ENCODE measurements around the gene ACSF2. TPM values are rescaled to one million over a fixed set of nuclear protein-coding genes. Genes with fewer than 3 reads are reported as not detected.

ACSF2 gene
- total RNA-seq, 1 experiment from 2014 or later: 12.2 TPM

- Mint-ChIP-seq H3K4me3 (peak overlapping the region in 1 of 2 experiments; percentile 26; a peak in 2 of 5 replicates), H3K4me1 (peaks cover 16 to 20% of the 10 kb centered on the region in 2 experiments), H3K36me3 (ENCODE audit: insufficient read depth in 1 of 3, low read depth in 3 of 3) (peaks cover under 1 to 7% (median under 1%) of the 10 kb centered on the region in 3 experiments; a peak in 6 of 7 replicates), H3K27me3 (ENCODE audit: low read depth) (peaks cover 21% of the 10 kb centered on the region), H3K9me3 (peaks cover 9 to 11% of the 10 kb centered on the region in 2 experiments), H3K27ac (no peak overlapping the region)
- Histone ChIP-seq H2BK120ac (ENCODE audit: low read depth, low read length, poor library complexity, severe bottlenecking) (no peak overlapping the region), H4K20me1 (ENCODE audit: control insufficient read depth, insufficient read depth, insufficient read length) (no peaks in the 10 kb centered on the region), H3K4me1 (ENCODE audit: insufficient read depth, low read length) (no peaks in the 10 kb centered on the region; the same call in 1 of the 2 replicates), H4K5ac (ENCODE audit: insufficient read length, low read depth, low read length) (no peak overlapping the region), H4K91ac (ENCODE audit: insufficient read length, low read depth, low read length) (no peak overlapping the region), H2BK5ac (ENCODE audit: insufficient read length, low read length) (no peak overlapping the region), H3K23me2 (ENCODE audit: insufficient read length, low read depth, low read length, poor library complexity, severe bottlenecking) (peaks cover 12% of the 10 kb centered on the region), H2BK15ac (ENCODE audit: low read depth, low read length) (no peak overlapping the region), H3K27ac (ENCODE audit: insufficient read length, low read depth, low read length) (no peak overlapping the region), H2AFZ (ENCODE audit: low read length) (no peak overlapping the region), H3K56ac (ENCODE audit: insufficient read length, low read depth, low read length) (no peak overlapping the region), H4K8ac (replicated peaks; ENCODE audit: insufficient read length, low read depth, low read length) (no peak overlapping the region), H3K14ac (ENCODE audit: insufficient read depth, low read length) (no peak overlapping the region), H3K18ac (ENCODE audit: insufficient read length, low read depth, low read length) (no peak overlapping the region), H3T11ph (ENCODE audit: low read length) (no peak overlapping the region), H3K4me2 (ENCODE audit: insufficient read depth, insufficient read length, low read length) (no peak overlapping the region), H2AK5ac (ENCODE audit: insufficient read length, low read length) (no peak overlapping the region), H3K79me1 (ENCODE audit: insufficient read depth, low read depth, low read length, poor library complexity, severe bottlenecking) (no peaks in the 10 kb centered on the region), H3K27me3 (ENCODE audit: insufficient read depth, low read length) (no peaks in the 10 kb centered on the region; the same call in 1 of the 2 replicates), H3K9me3 (ENCODE audit: control insufficient read depth, low read depth, low read length) (no peaks in the 10 kb centered on the region), H3K79me2 (ENCODE audit: insufficient read depth, low read length) (no peaks in the 10 kb centered on the region), H2BK12ac (ENCODE audit: insufficient read length, low read depth, low read length) (no peak overlapping the region), H3K23ac (ENCODE audit: insufficient read length, low read depth, low read length) (no peak overlapping the region), H2BK20ac (ENCODE audit: low read depth, low read length, poor library complexity, severe bottlenecking) (no peak overlapping the region), H3K9ac (ENCODE audit: extremely low read depth, insufficient read length, low read length) (no peak overlapping the region), H3K4ac (ENCODE audit: low read depth, low read length) (no peak overlapping the region)
- WGBS (ENCODE audit: extremely low coverage, insufficient read length, low lambda C conversion rate): no CpG with 5 or more reads among the region's 9 CpGs
- no peak for DNase-seq
- TF ChIP-seq CTCF (conservative IDR thresholded peaks at IDR 0.05): no peak
Observed at GRCh38 chr17:50424246-50424995, 1.6 kb upstream of the ACSF2 start.
